GM15510 (cell line): ENCODE measurements around the gene SHISA5.

ENCODE experiments used
- POLR2A ChIP-seq: IDR thresholded peaks from 3 replicates; pipeline ENCODE4 v1.6.1; 2011; ENCODE audit warnings: borderline replicate concordance; ENCODE audit not compliant: insufficient read length; ENCODE audit errors: extremely low read depth

Gene SHISA5

GRCh38 chr3:48502121-48502520 is 1.9 kb downstream of the SHISA5 start:
- TF ChIP-seq POLR2A, result no peak

- TF ChIP-seq POLR2A, result no peak
These were observed 2.8 kb downstream of the SHISA5 start for GRCh38 chr3:48501196-48501595.

- no peak for TF ChIP-seq POLR2A
These were observed 3.3 kb downstream of the SHISA5 start for GRCh38 chr3:48500656-48501055.

GRCh38 chr3:48493203-48493501 is 10.8 kb downstream of the SHISA5 start:
- TF ChIP-seq POLR2A, result no peak

GRCh38 chr3:48492461-48493202 is 11.3 kb downstream of the SHISA5 start:
- no peak for TF ChIP-seq POLR2A

- TF ChIP-seq POLR2A, result no peak
These were observed 17.0 kb downstream of the SHISA5 start for GRCh38 chr3:48486952-48487351.

- TF ChIP-seq POLR2A, result no peak
These were observed 25.1 kb downstream of the SHISA5 start for GRCh38 chr3:48478626-48479555.

GRCh38 chr3:48477959-48478520 is 25.9 kb downstream of the SHISA5 start:
- TF ChIP-seq POLR2A, result no peak

- no peak for TF ChIP-seq POLR2A
These were observed 27.4 kb downstream of the SHISA5 start for GRCh38 chr3:48476426-48477053.

- no peak for TF ChIP-seq POLR2A
These were observed 28.8 kb downstream of the SHISA5 start for GRCh38 chr3:48475188-48475587.

- no peak for TF ChIP-seq POLR2A
These were observed 29.4 kb downstream of the SHISA5 start for GRCh38 chr3:48474619-48475018.

- TF ChIP-seq POLR2A, result no peak
These were observed 30.4 kb downstream of the SHISA5 start for GRCh38 chr3:48473617-48473952.

- TF ChIP-seq POLR2A, result peak; percentile 79
These were observed 30.9 kb downstream of the SHISA5 start for GRCh38 chr3:48472923-48473616.

- TF ChIP-seq POLR2A, result no peak
These were observed 31.4 kb downstream of the SHISA5 start for GRCh38 chr3:48472673-48472922.

GRCh38 chr3:48470286-48470685 is 33.7 kb downstream of the SHISA5 start:
- peak; percentile 25 for TF ChIP-seq POLR2A
